Effector CD8-positive, alpha-beta T cell (primary cell): ENCODE results near the gene FAM47B.

Source experiments
- DNase-seq: peaks from one replicate; lab custom pipeline; 2025; lab: John Stamatoyannopoulos, UW
- total RNA-seq, 4 experiments: gene quantifications; one replicate each; lab custom pipeline; 2026; lab: John Stamatoyannopoulos, UW

Gene FAM47B
- total RNA-seq = 0 reads per million in 4 experiments

- DNase-seq = no peak
Measured at GRCh38 chrX:34942496-34942895, at the start of gene FAM47B. Gene FAM47B, plus strand, starts transcription at chrX:34942796. Its CDS starts 36 bp downstream, at chrX:34942832.

GRCh38 chrX:34893741-34894140 is 48.9 kb upstream of the FAM47B start:
- DNase-seq = no peak

GRCh38 chrX:34900691-34901090 is 41.9 kb upstream of the FAM47B start:
- DNase-seq = no peak

- no peak for DNase-seq
Measured at GRCh38 chrX:34901761-34902160, 40.8 kb upstream of the FAM47B start.

- no peak for DNase-seq
Measured at GRCh38 chrX:34903316-34903715, 39.3 kb upstream of the FAM47B start.

GRCh38 chrX:34909151-34909550 is 33.4 kb upstream of the FAM47B start:
- no peak for DNase-seq

- DNase-seq = no peak
Measured at GRCh38 chrX:34915463-34916225, 27.0 kb upstream of the FAM47B start.

- DNase-seq = no peak
Measured at GRCh38 chrX:34917146-34917545, 25.4 kb upstream of the FAM47B start.

- DNase-seq = no peak
Measured at GRCh38 chrX:34918091-34918736, 24.4 kb upstream of the FAM47B start.

- no peak for DNase-seq
Measured at GRCh38 chrX:34918856-34919255, 23.7 kb upstream of the FAM47B start.

- DNase-seq = no peak
Measured at GRCh38 chrX:34927866-34928265, 14.7 kb upstream of the FAM47B start.

GRCh38 chrX:34943235-34943634 is 639 bp downstream of the FAM47B start:
- DNase-seq = no peak

GRCh38 chrX:34956916-34957315 is 14.3 kb downstream of the FAM47B start:
- no peak for DNase-seq

- DNase-seq = no peak
Measured at GRCh38 chrX:34961662-34962061, 19.1 kb downstream of the FAM47B start.

- no peak for DNase-seq
Measured at GRCh38 chrX:34972206-34972605, 29.6 kb downstream of the FAM47B start.

- DNase-seq = no peak
Measured at GRCh38 chrX:34978171-34978570, 35.6 kb downstream of the FAM47B start.

GRCh38 chrX:34987646-34988045 is 45.0 kb downstream of the FAM47B start:
- DNase-seq = no peak
